ENCODE measurements around the gene HEXIM2.

DNA sequence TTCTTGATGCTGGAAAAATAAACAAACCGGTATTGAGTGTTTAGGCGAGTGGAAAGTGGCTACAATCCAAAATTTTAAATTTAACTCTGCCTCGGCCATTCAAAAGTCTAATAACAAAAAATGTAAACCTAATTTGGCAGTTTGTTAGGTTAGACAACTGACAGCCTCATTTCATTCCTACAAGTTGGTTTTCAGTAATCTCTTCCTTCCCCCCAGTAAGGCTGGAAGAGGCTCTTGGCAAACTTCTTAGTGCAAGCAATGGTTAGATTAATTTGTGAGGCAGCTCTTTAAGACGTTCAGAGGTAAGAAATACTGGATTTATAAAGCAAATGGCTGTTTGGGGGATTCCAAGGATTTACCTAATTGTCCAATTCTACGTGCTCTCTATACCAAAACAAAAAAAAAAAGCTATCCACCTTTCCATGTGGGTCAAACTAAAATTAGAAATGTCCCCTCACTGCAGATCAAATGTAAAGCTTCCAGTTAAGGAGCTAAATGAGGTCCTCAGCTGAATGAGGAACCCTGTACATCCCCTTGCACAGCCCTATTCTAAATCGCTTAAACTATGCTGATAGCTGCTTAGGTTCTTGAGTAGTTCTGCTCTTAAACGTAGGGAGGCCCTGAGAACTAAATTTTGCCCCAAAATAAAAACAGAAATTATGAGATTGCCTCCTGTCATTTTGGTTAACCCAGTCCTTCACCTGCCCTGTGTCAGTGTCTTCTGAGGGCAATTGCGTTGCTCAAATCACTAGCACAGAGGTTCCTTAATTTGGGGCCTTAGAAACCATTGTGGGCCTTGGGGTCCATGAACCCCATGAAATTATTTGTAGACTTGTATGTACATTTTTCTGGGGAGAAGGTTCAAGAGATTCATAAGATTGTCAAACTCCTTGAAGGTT, 10.5 kb upstream of the HEXIM2 start:
- TF ChIP-seq MTF2 (CRISPR knock-in tag; IDR thresholded peaks at IDR 0.05; ENCODE audit: borderline replicate concordance) (no peak), POLR2AphosphoS5 (IDR thresholded peaks at IDR 0.05; ENCODE audit: low read depth, low read length) (no peak; the same call in 1 of the 2 replicates), SAFB2 (CRISPR knock-in tag; IDR thresholded peaks at IDR 0.05; ENCODE audit: borderline replicate concordance, low read depth) (no peak), KLF16 (CRISPR knock-in tag; IDR thresholded peaks at IDR 0.05) (no peak)
- TF ChIP-seq, protein P1, sequence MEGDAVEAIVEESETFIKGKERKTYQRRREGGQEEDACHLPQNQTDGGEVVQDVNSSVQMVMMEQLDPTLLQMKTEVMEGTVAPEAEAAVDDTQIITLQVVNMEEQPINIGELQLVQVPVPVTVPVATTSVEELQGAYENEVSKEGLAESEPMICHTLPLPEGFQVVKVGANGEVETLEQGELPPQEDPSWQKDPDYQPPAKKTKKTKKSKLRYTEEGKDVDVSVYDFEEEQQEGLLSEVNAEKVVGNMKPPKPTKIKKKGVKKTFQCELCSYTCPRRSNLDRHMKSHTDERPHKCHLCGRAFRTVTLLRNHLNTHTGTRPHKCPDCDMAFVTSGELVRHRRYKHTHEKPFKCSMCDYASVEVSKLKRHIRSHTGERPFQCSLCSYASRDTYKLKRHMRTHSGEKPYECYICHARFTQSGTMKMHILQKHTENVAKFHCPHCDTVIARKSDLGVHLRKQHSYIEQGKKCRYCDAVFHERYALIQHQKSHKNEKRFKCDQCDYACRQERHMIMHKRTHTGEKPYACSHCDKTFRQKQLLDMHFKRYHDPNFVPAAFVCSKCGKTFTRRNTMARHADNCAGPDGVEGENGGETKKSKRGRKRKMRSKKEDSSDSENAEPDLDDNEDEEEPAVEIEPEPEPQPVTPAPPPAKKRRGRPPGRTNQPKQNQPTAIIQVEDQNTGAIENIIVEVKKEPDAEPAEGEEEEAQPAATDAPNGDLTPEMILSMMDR (CRISPR knock-in tag; IDR thresholded peaks at IDR 0.05) = no peak
- TF ChIP-seq, protein P2, sequence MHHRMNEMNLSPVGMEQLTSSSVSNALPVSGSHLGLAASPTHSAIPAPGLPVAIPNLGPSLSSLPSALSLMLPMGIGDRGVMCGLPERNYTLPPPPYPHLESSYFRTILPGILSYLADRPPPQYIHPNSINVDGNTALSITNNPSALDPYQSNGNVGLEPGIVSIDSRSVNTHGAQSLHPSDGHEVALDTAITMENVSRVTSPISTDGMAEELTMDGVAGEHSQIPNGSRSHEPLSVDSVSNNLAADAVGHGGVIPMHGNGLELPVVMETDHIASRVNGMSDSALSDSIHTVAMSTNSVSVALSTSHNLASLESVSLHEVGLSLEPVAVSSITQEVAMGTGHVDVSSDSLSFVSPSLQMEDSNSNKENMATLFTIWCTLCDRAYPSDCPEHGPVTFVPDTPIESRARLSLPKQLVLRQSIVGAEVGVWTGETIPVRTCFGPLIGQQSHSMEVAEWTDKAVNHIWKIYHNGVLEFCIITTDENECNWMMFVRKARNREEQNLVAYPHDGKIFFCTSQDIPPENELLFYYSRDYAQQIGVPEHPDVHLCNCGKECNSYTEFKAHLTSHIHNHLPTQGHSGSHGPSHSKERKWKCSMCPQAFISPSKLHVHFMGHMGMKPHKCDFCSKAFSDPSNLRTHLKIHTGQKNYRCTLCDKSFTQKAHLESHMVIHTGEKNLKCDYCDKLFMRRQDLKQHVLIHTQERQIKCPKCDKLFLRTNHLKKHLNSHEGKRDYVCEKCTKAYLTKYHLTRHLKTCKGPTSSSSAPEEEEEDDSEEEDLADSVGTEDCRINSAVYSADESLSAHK (CRISPR knock-in tag; IDR thresholded peaks at IDR 0.05; ENCODE audit: borderline replicate concordance) = no peak
